Measurements from ENCODE around the gene RABL6. TPM values are rescaled to one million over a fixed set of nuclear protein-coding genes. Genes with fewer than 3 reads are reported as not detected.

RABL6 gene, protein sequence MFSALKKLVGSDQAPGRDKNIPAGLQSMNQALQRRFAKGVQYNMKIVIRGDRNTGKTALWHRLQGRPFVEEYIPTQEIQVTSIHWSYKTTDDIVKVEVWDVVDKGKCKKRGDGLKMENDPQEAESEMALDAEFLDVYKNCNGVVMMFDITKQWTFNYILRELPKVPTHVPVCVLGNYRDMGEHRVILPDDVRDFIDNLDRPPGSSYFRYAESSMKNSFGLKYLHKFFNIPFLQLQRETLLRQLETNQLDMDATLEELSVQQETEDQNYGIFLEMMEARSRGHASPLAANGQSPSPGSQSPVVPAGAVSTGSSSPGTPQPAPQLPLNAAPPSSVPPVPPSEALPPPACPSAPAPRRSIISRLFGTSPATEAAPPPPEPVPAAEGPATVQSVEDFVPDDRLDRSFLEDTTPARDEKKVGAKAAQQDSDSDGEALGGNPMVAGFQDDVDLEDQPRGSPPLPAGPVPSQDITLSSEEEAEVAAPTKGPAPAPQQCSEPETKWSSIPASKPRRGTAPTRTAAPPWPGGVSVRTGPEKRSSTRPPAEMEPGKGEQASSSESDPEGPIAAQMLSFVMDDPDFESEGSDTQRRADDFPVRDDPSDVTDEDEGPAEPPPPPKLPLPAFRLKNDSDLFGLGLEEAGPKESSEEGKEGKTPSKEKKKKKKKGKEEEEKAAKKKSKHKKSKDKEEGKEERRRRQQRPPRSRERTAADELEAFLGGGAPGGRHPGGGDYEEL
- total RNA-seq: 10 to 100 TPM; 50.7 to 76.5 (median 60.4) TPM
- 100 to 1,000 TPM in 1 of 2 donors, 10 to 100 TPM in 1; 98.0 to 119 TPM for polyA plus RNA-seq

- ATAC-seq (peak; percentile 83 to 92 (median 88)), FAIRE-seq (no peak), DNase-seq (peak; percentile 69 to 92 (median 84))
- Histone ChIP-seq H3K27me3 (no peaks in the 10 kb centered on the region), H3K36me3 (no peaks in the 10 kb centered on the region), H3K4me3 (peak within 1 kb of the TSS; percentile 86 to 94 (median 90)), H3K4me1 (peaks cover 3 to 24% (median 8%) of the 10 kb centered on the region in 3 donors), H3K27ac (peak within 1 kb of the TSS; percentile 75 to 92 (median 82)), H3K9me3 (no peaks in the 10 kb centered on the region)
- intact Hi-C loops (cut with DNase I): no loop called here
- 1% methylated on average over 67 to 96 of the region's 96 CpGs for WGBS, 2 donors
- TF ChIP-seq CTCF (IDR thresholded peaks at IDR 0.05): no peak
These were observed at the start of gene RABL6 for GRCh38 chr9:136807281-136808074. TSS of gene RABL6 (plus strand) at chr9:136807948. CDS start at chr9:136808197, 249 bp downstream.

DNA sequence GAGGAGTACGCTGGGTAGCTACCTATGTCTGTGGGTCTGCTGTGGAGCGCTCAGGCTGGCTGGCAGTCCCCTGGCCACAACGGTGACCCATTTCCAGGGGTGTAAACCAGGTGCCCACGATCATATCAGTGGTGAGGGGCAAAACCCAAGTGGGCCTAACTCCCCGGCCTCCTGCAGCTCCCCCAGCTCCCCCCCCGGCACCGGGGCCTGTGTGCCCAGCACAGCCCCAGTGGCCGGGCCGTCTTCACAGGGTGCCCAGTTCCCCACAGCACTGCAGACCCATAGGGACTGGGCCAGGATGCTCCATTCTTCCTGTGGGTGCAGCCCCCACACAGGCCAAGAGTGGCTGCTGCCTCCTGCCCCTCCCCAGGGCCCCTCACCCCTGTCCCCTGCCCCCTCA lies 48.7 kb upstream of the RABL6 start:
- H3K27me3 ChIP-seq: no peaks in the 10 kb centered on the region
- FAIRE-seq (no peak), DNase-seq (peak in 1 of 6 donors; percentile 54), ATAC-seq (no peak)
- H3K4me1 ChIP-seq: no peaks in the 10 kb centered on the region
- TF ChIP-seq CTCF (IDR thresholded peaks at IDR 0.05): no peak
- H3K27ac ChIP-seq: no peak overlapping the region
- H3K36me3 ChIP-seq: no peaks in the 10 kb centered on the region
- no peaks in the 10 kb centered on the region for H3K9me3 ChIP-seq
- H3K4me3 ChIP-seq: no peak overlapping the region
- intact Hi-C loops (cut with DNase I): no loop called here
- WGBS, 2 donors: 68 to 78% methylated on average over 8 to 9 of the region's 9 CpGs

- Histone ChIP-seq H3K27me3 (no peaks in the 10 kb centered on the region), H3K4me3 (no peak overlapping the region), H3K9me3 (no peaks in the 10 kb centered on the region), H3K27ac (no peak overlapping the region), H3K4me1 (no peaks in the 10 kb centered on the region), H3K36me3 (no peaks in the 10 kb centered on the region)
- DNase-seq: peak in 1 of 6 donors; percentile 40
- TF ChIP-seq CTCF (IDR thresholded peaks at IDR 0.05): no peak
- FAIRE-seq: no peak
- intact Hi-C loops (cut with DNase I): no loop called here
- no peak for ATAC-seq
- 69 to 87% methylated on average over 27 of the region's 27 CpGs for WGBS, 2 donors
These were observed 48.1 kb upstream of the RABL6 start for GRCh38 chr9:136759436-136760325.

- FAIRE-seq (no peak), DNase-seq (peak in 1 of 6 donors; percentile 54), ATAC-seq (no peak)
- Histone ChIP-seq H3K36me3 (no peaks in the 10 kb centered on the region), H3K4me1 (no peaks in the 10 kb centered on the region), H3K9me3 (no peaks in the 10 kb centered on the region), H3K27ac (no peak overlapping the region), H3K27me3 (no peaks in the 10 kb centered on the region), H3K4me3 (no peak overlapping the region)
- intact Hi-C loops (cut with DNase I): no loop called here
- 64 to 76% methylated on average over 25 of the region's 25 CpGs for WGBS, 2 donors
- TF ChIP-seq CTCF (IDR thresholded peaks at IDR 0.05): no peak
These were observed 47.3 kb upstream of the RABL6 start for GRCh38 chr9:136760424-136760823.
